ENCODE results near the gene GRAMD1B.
"Not testable (repeated sequence)": the region's sequence is repeated elsewhere in the genome, so short reads cannot be mapped to it uniquely, and the experiment has no call there.

Gene GRAMD1B

DNA sequence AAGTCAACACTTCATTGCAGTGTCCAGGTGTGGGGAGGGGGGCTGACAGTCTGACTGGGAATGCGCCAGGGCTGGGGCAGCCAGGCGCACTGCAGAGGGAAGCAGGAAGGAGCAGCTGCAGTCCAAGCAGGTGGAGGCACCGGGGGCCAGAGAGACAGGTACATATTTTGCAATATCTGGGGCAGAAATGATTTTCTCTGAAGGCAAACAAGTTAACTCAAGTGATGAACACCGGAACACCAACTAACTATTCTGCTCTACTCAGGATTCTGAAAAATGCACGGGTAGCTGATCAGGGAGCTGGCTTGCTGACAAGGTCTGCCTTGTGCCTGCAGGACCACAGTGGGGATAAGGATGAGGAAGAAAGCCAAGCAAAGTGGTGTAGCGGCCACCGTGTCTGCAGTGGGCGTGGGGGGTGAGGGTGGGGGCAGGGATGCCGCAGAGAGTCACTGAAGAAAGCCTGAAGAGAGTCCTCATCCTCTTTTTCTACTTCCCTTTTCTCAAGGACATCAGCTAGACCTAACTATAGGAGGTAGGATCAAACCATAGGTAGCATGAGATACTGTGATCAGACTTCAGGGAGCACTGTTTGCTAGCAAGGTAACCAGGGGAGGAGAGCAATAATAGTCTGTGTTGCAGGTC lies 141.0 kb downstream of the GRAMD1B start:
- Histone ChIP-seq H3K27me3 (ENCODE audit: control insufficient read depth in 5 of 5, insufficient read depth in 4 of 5, low read length in 5 of 5) (peaks cover 0 to 8% (median 2%) of the 10 kb centered on the region in 5 donors), H3K27ac (ENCODE audit: low read depth, low read length) (no peak overlapping the region), H3K36me3 (ENCODE audit: control insufficient read depth in 5 of 5, insufficient read depth in 5 of 5, low read length in 5 of 5) (no peaks in the 10 kb centered on the region), H3K4me1 (ENCODE audit: control insufficient read depth in 5 of 5, insufficient read depth in 5 of 5, low read length in 5 of 5) (no peaks in the 10 kb centered on the region), H3K9me3 (ENCODE audit: control insufficient read depth in 5 of 5, low read length in 5 of 5) (no peaks in the 10 kb centered on the region), H3K9ac (ENCODE audit: low read length in 5 of 5) (no peak overlapping the region), H3K4me3 (ENCODE audit: low read depth in 1 of 5, low read length in 5 of 5) (no peak overlapping the region)

GRCh38 chr11:123572791-123573190 lies 142.7 kb downstream of the GRAMD1B start:
- not testable (repeated sequence) for H3K27ac ChIP-seq (ENCODE audit: low read depth, low read length); H3K4me3 ChIP-seq (ENCODE audit: low read depth in 1 of 5, low read length in 5 of 5); H3K36me3 ChIP-seq (ENCODE audit: control insufficient read depth in 5 of 5, insufficient read depth in 5 of 5, low read length in 5 of 5); H3K9me3 ChIP-seq (ENCODE audit: control insufficient read depth in 5 of 5, low read length in 5 of 5); H3K9ac ChIP-seq (ENCODE audit: low read length in 5 of 5); H3K27me3 ChIP-seq (ENCODE audit: control insufficient read depth in 5 of 5, insufficient read depth in 4 of 5, low read length in 5 of 5); H3K4me1 ChIP-seq (ENCODE audit: control insufficient read depth in 5 of 5, insufficient read depth in 5 of 5, low read length in 5 of 5)

GRCh38 chr11:123573286-123573685 lies 143.2 kb downstream of the GRAMD1B start:
- H3K4me1 ChIP-seq (ENCODE audit: control insufficient read depth in 5 of 5, insufficient read depth in 5 of 5, low read length in 5 of 5), result peaks cover 0 to 4% (median 0%) of the 10 kb centered on the region in 5 donors
- no peaks in the 10 kb centered on the region for H3K36me3 ChIP-seq (ENCODE audit: control insufficient read depth in 5 of 5, insufficient read depth in 5 of 5, low read length in 5 of 5)
- H3K27ac ChIP-seq (ENCODE audit: low read depth, low read length), result no peak overlapping the region
- peaks cover 0 to 8% (median 3%) of the 10 kb centered on the region in 5 donors for H3K27me3 ChIP-seq (ENCODE audit: control insufficient read depth in 5 of 5, insufficient read depth in 4 of 5, low read length in 5 of 5)
- no peak overlapping the region for H3K9ac ChIP-seq (ENCODE audit: low read length in 5 of 5)
- H3K9me3 ChIP-seq (ENCODE audit: control insufficient read depth in 5 of 5, low read length in 5 of 5), result no peaks in the 10 kb centered on the region
- H3K4me3 ChIP-seq (ENCODE audit: low read depth in 1 of 5, low read length in 5 of 5), result no peak overlapping the region

DNA sequence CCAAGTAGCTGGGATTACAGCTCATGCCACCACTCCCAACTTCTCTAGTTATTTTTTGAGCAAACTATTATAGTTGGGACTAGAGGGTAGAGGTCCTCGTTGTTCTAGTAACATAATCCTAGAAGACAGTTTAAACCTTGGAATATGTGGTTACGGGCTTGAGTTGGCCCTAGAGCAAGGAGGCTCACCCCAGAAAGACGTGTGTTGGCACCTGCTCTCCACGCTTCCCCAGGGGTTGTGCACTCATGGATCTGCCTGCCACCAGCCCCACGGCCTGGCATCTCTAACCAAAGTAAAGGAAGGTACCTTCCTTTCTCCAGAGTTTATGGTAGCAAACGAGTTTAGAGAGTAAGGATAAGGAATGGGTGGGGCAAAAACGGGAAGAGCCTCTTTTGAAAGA lies 145.4 kb downstream of the GRAMD1B start:
- Histone ChIP-seq H3K4me3 (ENCODE audit: low read depth in 1 of 5, low read length in 5 of 5) (no peak overlapping the region), H3K9me3 (ENCODE audit: control insufficient read depth in 5 of 5, low read length in 5 of 5) (no peaks in the 10 kb centered on the region), H3K27ac (ENCODE audit: low read depth, low read length) (no peak overlapping the region), H3K9ac (ENCODE audit: low read length in 5 of 5) (no peak overlapping the region), H3K4me1 (ENCODE audit: control insufficient read depth in 5 of 5, insufficient read depth in 5 of 5, low read length in 5 of 5) (peaks cover 0 to 4% (median 0%) of the 10 kb centered on the region in 5 donors), H3K36me3 (ENCODE audit: control insufficient read depth in 5 of 5, insufficient read depth in 5 of 5, low read length in 5 of 5) (no peaks in the 10 kb centered on the region), H3K27me3 (ENCODE audit: control insufficient read depth in 5 of 5, insufficient read depth in 4 of 5, low read length in 5 of 5) (peaks cover 3 to 19% (median 9%) of the 10 kb centered on the region in 5 donors)

DNA sequence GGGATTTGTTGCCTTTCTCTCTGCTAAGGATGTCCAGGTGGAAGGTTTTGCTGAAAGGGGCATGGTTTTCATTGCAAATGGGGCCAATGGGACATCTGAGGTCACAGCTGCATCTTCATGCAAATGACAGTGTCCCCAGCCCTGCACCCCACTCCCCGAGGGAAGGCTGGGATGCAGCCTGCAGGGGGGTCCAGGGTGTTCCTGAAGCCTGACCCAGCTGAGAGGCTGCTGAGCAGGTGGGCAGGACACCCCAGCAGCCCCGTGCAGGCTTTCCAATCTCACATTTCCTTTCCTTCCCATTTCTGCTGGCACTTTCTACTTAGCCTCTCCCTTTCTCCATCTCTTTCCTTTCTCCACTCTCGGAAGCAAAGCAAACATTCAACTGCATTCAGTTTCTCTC lies 146.0 kb downstream of the GRAMD1B start:
- H3K4me1 ChIP-seq (ENCODE audit: control insufficient read depth in 5 of 5, insufficient read depth in 5 of 5, low read length in 5 of 5), result peaks cover 0 to 7% (median 0%) of the 10 kb centered on the region in 5 donors
- no peak overlapping the region for H3K27ac ChIP-seq (ENCODE audit: low read depth, low read length)
- H3K9ac ChIP-seq (ENCODE audit: low read length in 5 of 5), result no peak overlapping the region
- H3K4me3 ChIP-seq (ENCODE audit: low read depth in 1 of 5, low read length in 5 of 5), result no peak overlapping the region
- no peaks in the 10 kb centered on the region for H3K36me3 ChIP-seq (ENCODE audit: control insufficient read depth in 5 of 5, insufficient read depth in 5 of 5, low read length in 5 of 5)
- H3K9me3 ChIP-seq (ENCODE audit: control insufficient read depth in 5 of 5, low read length in 5 of 5), result no peaks in the 10 kb centered on the region
- H3K27me3 ChIP-seq (ENCODE audit: control insufficient read depth in 5 of 5, insufficient read depth in 4 of 5, low read length in 5 of 5), result peaks cover 3 to 25% (median 14%) of the 10 kb centered on the region in 5 donors

- peaks cover 0 to 7% (median 0%) of the 10 kb centered on the region in 5 donors for H3K4me1 ChIP-seq (ENCODE audit: control insufficient read depth in 5 of 5, insufficient read depth in 5 of 5, low read length in 5 of 5)
- no peak overlapping the region for H3K4me3 ChIP-seq (ENCODE audit: low read depth in 1 of 5, low read length in 5 of 5)
- no peak overlapping the region for H3K9ac ChIP-seq (ENCODE audit: low read length in 5 of 5)
- H3K36me3 ChIP-seq (ENCODE audit: control insufficient read depth in 5 of 5, insufficient read depth in 5 of 5, low read length in 5 of 5), result no peaks in the 10 kb centered on the region
- H3K9me3 ChIP-seq (ENCODE audit: control insufficient read depth in 5 of 5, low read length in 5 of 5), result no peaks in the 10 kb centered on the region
- H3K27ac ChIP-seq (ENCODE audit: low read depth, low read length), result no peak overlapping the region
- peaks cover 3 to 29% (median 13%) of the 10 kb centered on the region in 5 donors for H3K27me3 ChIP-seq (ENCODE audit: control insufficient read depth in 5 of 5, insufficient read depth in 4 of 5, low read length in 5 of 5)
These were observed 146.4 kb downstream of the GRAMD1B start for GRCh38 chr11:123576501-123576900.

- no peak overlapping the region for H3K27ac ChIP-seq (ENCODE audit: low read depth, low read length)
- H3K9ac ChIP-seq (ENCODE audit: low read length in 5 of 5), result no peak overlapping the region
- peaks cover 3 to 27% (median 13%) of the 10 kb centered on the region in 5 donors for H3K27me3 ChIP-seq (ENCODE audit: control insufficient read depth in 5 of 5, insufficient read depth in 4 of 5, low read length in 5 of 5)
- no peaks in the 10 kb centered on the region for H3K36me3 ChIP-seq (ENCODE audit: control insufficient read depth in 5 of 5, insufficient read depth in 5 of 5, low read length in 5 of 5)
- H3K9me3 ChIP-seq (ENCODE audit: control insufficient read depth in 5 of 5, low read length in 5 of 5), result no peaks in the 10 kb centered on the region
- H3K4me3 ChIP-seq (ENCODE audit: low read depth in 1 of 5, low read length in 5 of 5), result no peak overlapping the region
- peaks cover 0 to 7% (median 0%) of the 10 kb centered on the region in 5 donors for H3K4me1 ChIP-seq (ENCODE audit: control insufficient read depth in 5 of 5, insufficient read depth in 5 of 5, low read length in 5 of 5)
These were observed 147.1 kb downstream of the GRAMD1B start for GRCh38 chr11:123577081-123577598.

- Histone ChIP-seq H3K36me3 (ENCODE audit: control insufficient read depth in 5 of 5, insufficient read depth in 5 of 5, low read length in 5 of 5) (no peaks in the 10 kb centered on the region), H3K4me1 (ENCODE audit: control insufficient read depth in 5 of 5, insufficient read depth in 5 of 5, low read length in 5 of 5) (peaks cover 0 to 7% (median 0%) of the 10 kb centered on the region in 5 donors), H3K4me3 (ENCODE audit: low read depth in 1 of 5, low read length in 5 of 5) (no peak overlapping the region), H3K9ac (ENCODE audit: low read length in 5 of 5) (no peak overlapping the region), H3K27me3 (ENCODE audit: control insufficient read depth in 5 of 5, insufficient read depth in 4 of 5, low read length in 5 of 5) (peaks cover 8 to 30% (median 13%) of the 10 kb centered on the region in 5 donors), H3K9me3 (ENCODE audit: control insufficient read depth in 5 of 5, low read length in 5 of 5) (no peaks in the 10 kb centered on the region), H3K27ac (ENCODE audit: low read depth, low read length) (no peak overlapping the region)
These were observed 148.9 kb downstream of the GRAMD1B start for GRCh38 chr11:123578778-123579481.

DNA sequence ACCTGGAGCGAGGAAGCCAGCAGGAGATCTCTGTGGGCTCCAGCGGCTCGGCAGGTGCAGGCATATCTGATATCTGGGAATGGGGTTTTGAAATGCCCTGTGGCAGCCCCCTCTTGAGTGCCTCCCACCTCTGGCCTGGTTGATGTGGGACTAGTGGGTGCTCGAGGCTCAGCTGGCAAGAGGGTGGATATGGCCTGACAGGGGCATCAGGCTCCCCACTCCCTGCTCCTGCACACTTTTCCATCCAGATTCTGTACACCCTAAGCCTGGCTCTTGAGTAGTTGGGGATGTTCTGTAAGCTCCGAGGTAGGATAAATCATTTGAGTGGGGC lies 149.4 kb downstream of the GRAMD1B start:
- no peak overlapping the region for H3K9ac ChIP-seq (ENCODE audit: low read length in 5 of 5)
- no peaks in the 10 kb centered on the region for H3K9me3 ChIP-seq (ENCODE audit: control insufficient read depth in 5 of 5, low read length in 5 of 5)
- H3K4me1 ChIP-seq (ENCODE audit: control insufficient read depth in 5 of 5, insufficient read depth in 5 of 5, low read length in 5 of 5), result peaks cover 0 to 7% (median 0%) of the 10 kb centered on the region in 5 donors
- H3K27me3 ChIP-seq (ENCODE audit: control insufficient read depth in 5 of 5, insufficient read depth in 4 of 5, low read length in 5 of 5), result peaks cover 8 to 30% (median 13%) of the 10 kb centered on the region in 5 donors
- H3K4me3 ChIP-seq (ENCODE audit: low read depth in 1 of 5, low read length in 5 of 5), result no peak overlapping the region
- no peak overlapping the region for H3K27ac ChIP-seq (ENCODE audit: low read depth, low read length)
- no peaks in the 10 kb centered on the region for H3K36me3 ChIP-seq (ENCODE audit: control insufficient read depth in 5 of 5, insufficient read depth in 5 of 5, low read length in 5 of 5)

DNA sequence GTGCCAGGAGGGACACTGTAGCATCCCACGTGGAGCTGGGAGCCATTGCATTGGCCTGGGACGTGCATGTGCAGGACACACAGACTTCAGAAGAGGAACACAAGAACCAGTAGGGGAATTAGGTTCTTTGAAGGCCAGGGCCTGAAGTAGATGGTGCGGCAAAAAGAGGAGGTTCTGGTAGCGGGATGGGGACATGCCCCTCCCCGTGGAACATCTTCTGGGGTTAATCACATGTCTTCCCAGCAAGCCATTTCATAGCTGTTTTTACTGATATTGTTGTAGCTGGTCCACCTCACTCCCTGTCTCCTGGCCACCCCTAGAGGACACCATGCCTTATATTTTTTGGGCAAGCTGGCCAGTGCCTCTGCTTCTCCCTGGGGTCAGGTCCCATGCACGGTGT lies 150.1 kb downstream of the GRAMD1B start:
- H3K4me3 ChIP-seq (ENCODE audit: low read depth in 1 of 5, low read length in 5 of 5), result no peak overlapping the region
- H3K9me3 ChIP-seq (ENCODE audit: control insufficient read depth in 5 of 5, low read length in 5 of 5), result no peaks in the 10 kb centered on the region
- no peaks in the 10 kb centered on the region for H3K36me3 ChIP-seq (ENCODE audit: control insufficient read depth in 5 of 5, insufficient read depth in 5 of 5, low read length in 5 of 5)
- H3K27me3 ChIP-seq (ENCODE audit: control insufficient read depth in 5 of 5, insufficient read depth in 4 of 5, low read length in 5 of 5), result peaks cover 9 to 30% (median 10%) of the 10 kb centered on the region in 5 donors
- H3K9ac ChIP-seq (ENCODE audit: low read length in 5 of 5), result no peak overlapping the region
- H3K4me1 ChIP-seq (ENCODE audit: control insufficient read depth in 5 of 5, insufficient read depth in 5 of 5, low read length in 5 of 5), result peaks cover 0 to 7% (median 0%) of the 10 kb centered on the region in 5 donors
- H3K27ac ChIP-seq (ENCODE audit: low read depth, low read length), result no peak overlapping the region

All from subcutaneous abdominal adipose tissue (tissue), 5 donors.